Left lung (tissue), 10 donors: Measurements from ENCODE around the gene PRKCQ. TPM values are rescaled to one million over a fixed set of nuclear protein-coding genes. Genes with fewer than 3 reads are reported as not detected.

Experiments
- ATAC-seq: fragments of 200-7000 bp; cut with Tn5 transposase; one replicate; pipeline ENCODE4 v1.9.1; 2020; ENCODE audit warnings: moderate library complexity
- DNase-seq, 4 donors: peaks; one replicate each; pipeline ENCODE4 v3.0.0-alpha.2; 2013 to 2020
- H3K27ac ChIP-seq, 2 donors: fragments of 200-600 bp; sonication (generic) in 1 of 2; one replicate each; pipeline versions ENCODE4 v1.5.0 to v1.8.0; 2020 to 2021
- H3K27me3 ChIP-seq, 2 donors: fragments of 200-600 bp; sonication (generic) in 1 of 2; one replicate each; pipeline versions ENCODE4 v1.5.0 to v1.8.0; 2020 to 2021
- H3K36me3 ChIP-seq, 2 donors: fragments of 200-600 bp; sonication (generic) in 1 of 2; one replicate each; pipeline versions ENCODE4 v1.5.0 to v1.8.0; 2020 to 2021
- H3K4me1 ChIP-seq, 2 donors: fragments of 200-600 bp; one replicate each; pipeline ENCODE4 v1.8.0; 2021
- H3K4me3 ChIP-seq, 2 donors: fragments of 200-600 bp; sonication (generic) in 1 of 2; one replicate each; pipeline versions ENCODE4 v1.5.0 to v1.8.0; 2020 to 2021; ENCODE audit warnings: mild to moderate bottlenecking in 1 of 2
- H3K9me3 ChIP-seq, 2 donors: fragments of 200-600 bp; sonication (generic) in 1 of 2; one replicate each; pipeline versions ENCODE4 v1.5.0 to v1.8.0; 2020 to 2021
- intact Hi-C, 2 donors: fragments of 100-400 bp; cut with DNase I; formaldehyde crosslinking; loops; one replicate each; pipeline versions ENCODE4 v1.11.2 to v1.14.2; 2022
- polyA plus RNA-seq, 6 donors: library from polyadenylated mRNA; unstranded; fragments of 120-200 nt; gene quantifications; one replicate each; pipeline ENCODE4 v1.2.1, GENCODE V29; 2013; ENCODE audit not compliant: insufficient read length in 6 of 6
- total RNA-seq, 2 donors: library from RNA; stranded (reverse); fragmentation: NEBNext Ultra II Directional; extraction: Animal tissue kit (Norgen Biotek cat#: 25700); gene quantifications; one replicate each; pipeline ENCODE4 v1.2.1, GENCODE V29; 2021
- TF ChIP-seq, protein P1 (sequence below), 2 donors: fragments of 200-600 bp; sonication (generic) in 1 of 2; IDR thresholded peaks; one replicate each; pipeline versions ENCODE4 v1.5.0 to v1.8.0; 2021; ENCODE audit warnings: antibody characterized with exemption in 2 of 2
- donor health status: DM: no; HTN: yes; CAD: no.
- donor health status: DM: no; HTN: no; CAD: no.

PRKCQ gene
- total and polyA plus RNA-seq, 8 donors = 5.5 to 7.3 (median 6.4) TPM

DNA sequence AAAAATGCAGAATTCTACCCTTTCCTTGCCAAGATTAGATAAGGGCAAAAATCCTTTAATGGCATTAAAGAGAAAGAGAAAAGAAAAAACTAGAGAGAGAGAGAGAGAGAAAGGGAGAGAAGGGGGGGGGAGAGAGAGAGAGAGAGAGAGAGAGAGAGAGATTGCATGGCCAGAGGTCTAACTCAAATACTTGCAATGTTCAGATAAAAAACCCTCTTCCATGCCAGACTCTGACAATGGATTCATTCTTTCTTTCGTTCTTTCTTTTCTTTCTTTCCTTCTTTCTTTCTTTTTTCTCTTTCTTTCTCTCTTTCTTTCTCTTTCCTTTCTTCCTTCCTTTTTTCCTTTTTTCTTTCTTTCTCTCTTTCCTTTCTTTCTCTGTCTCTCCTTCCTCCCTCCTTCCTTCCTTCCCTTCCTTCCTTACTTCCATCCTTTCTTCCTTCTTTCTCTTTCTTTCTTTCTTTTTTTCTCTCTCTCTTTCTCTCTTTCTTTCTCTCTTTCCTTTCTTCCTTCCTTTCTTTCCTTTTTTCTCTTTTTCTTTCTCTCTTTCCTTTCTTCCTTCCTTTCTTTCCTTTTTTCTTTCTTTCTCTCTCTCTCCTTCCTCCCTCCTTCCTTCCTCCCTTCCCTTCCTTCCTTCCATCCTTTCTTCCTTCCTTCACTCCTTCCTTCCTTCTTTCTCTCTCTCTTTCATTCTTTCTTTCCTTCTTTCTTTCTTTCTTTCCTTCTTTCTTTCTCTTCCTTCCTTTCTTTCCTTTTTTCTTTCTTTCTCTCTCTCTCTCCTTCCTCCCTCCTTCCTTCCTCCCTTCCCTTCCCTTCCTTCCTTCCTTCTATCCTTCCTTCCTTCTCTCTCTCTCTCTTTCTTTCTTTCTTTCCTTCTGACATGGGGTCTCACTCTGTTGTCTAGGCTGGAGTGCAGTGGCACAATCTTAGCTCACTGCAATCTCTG lies 175.7 kb downstream of the PRKCQ start:
- intact Hi-C loops = loop anchor here in 1 of 2 donors (5.0 kb wide), 1 partner anchor 202 kb away; the partner anchor contains the start of gene PFKFB3
- no peaks in the 10 kb centered on the region for H3K27me3 ChIP-seq
- H3K4me3 ChIP-seq = no peak overlapping the region
- H3K4me1 ChIP-seq = peaks cover 7 to 32% of the 10 kb centered on the region in 2 donors
- DNase-seq (no peak), ATAC-seq (no peak)
- H3K27ac ChIP-seq = no peak overlapping the region
- TF ChIP-seq, protein P1, sequence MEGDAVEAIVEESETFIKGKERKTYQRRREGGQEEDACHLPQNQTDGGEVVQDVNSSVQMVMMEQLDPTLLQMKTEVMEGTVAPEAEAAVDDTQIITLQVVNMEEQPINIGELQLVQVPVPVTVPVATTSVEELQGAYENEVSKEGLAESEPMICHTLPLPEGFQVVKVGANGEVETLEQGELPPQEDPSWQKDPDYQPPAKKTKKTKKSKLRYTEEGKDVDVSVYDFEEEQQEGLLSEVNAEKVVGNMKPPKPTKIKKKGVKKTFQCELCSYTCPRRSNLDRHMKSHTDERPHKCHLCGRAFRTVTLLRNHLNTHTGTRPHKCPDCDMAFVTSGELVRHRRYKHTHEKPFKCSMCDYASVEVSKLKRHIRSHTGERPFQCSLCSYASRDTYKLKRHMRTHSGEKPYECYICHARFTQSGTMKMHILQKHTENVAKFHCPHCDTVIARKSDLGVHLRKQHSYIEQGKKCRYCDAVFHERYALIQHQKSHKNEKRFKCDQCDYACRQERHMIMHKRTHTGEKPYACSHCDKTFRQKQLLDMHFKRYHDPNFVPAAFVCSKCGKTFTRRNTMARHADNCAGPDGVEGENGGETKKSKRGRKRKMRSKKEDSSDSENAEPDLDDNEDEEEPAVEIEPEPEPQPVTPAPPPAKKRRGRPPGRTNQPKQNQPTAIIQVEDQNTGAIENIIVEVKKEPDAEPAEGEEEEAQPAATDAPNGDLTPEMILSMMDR (IDR thresholded peaks at IDR 0.05) = no peak
- no peaks in the 10 kb centered on the region for H3K36me3 ChIP-seq
- no peaks in the 10 kb centered on the region for H3K9me3 ChIP-seq

DNA sequence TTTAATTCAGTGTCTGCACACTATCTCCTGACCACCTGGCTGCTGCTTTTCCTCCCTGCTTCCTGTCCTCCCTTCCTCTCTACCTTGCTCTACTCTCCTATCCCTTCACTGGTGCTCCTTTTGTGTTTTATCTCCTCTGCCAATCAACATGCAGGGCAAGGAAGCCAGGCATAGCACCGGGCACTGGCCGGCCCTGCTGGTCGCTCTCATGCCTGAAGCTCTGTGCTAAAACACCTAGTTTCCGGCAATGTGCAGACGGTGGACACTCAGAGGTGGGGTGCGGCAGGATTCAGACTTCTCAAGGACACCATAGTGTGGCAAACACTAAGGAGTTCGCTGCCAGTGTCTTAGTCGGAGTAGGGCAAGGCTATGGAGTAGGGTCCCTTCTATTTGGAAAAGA lies 177.1 kb downstream of the PRKCQ start:
- no peaks in the 10 kb centered on the region for H3K27me3 ChIP-seq
- no peak overlapping the region for H3K27ac ChIP-seq
- no peak overlapping the region for H3K4me3 ChIP-seq
- ATAC-seq (no peak), DNase-seq (no peak)
- TF ChIP-seq, protein P1 (IDR thresholded peaks at IDR 0.05) = no peak
- H3K36me3 ChIP-seq = no peaks in the 10 kb centered on the region
- intact Hi-C loops = loop anchor here in 1 of 2 donors (5.0 kb wide), 1 partner anchor 201 kb away; the partner anchor contains the start of gene PFKFB3
- H3K9me3 ChIP-seq = no peaks in the 10 kb centered on the region
- H3K4me1 ChIP-seq = peaks cover 8 to 43% of the 10 kb centered on the region in 2 donors

DNA sequence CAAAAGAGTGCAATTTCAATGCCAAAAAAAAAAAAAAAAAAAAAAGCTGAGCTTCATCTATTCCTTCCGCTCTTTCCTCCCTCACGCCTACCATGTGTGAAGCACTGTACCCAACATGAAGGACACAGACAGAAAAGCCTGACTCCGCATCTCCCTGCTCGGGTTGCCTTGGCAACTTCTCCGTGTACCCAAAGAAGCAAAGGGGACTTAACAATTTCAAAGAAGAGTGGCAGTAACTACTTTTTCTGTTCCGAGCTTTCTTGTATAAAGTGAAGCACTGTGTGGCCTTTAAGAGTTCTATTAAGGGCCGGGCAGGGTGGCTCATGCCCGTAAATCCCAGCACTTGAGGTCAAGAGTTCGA lies 177.7 kb downstream of the PRKCQ start:
- Histone ChIP-seq H3K36me3 (no peaks in the 10 kb centered on the region), H3K27me3 (no peaks in the 10 kb centered on the region), H3K9me3 (no peaks in the 10 kb centered on the region), H3K4me3 (no peak overlapping the region), H3K4me1 (peaks cover 8 to 49% of the 10 kb centered on the region in 2 donors), H3K27ac (no peak overlapping the region)
- DNase-seq (no peak), ATAC-seq (no peak)
- TF ChIP-seq, protein P1 (IDR thresholded peaks at IDR 0.05) = no peak
- intact Hi-C loops = loop anchor here in 1 of 2 donors (5.0 kb wide), 1 partner anchor 200 kb away; the partner anchor contains the start of gene PFKFB3

DNA sequence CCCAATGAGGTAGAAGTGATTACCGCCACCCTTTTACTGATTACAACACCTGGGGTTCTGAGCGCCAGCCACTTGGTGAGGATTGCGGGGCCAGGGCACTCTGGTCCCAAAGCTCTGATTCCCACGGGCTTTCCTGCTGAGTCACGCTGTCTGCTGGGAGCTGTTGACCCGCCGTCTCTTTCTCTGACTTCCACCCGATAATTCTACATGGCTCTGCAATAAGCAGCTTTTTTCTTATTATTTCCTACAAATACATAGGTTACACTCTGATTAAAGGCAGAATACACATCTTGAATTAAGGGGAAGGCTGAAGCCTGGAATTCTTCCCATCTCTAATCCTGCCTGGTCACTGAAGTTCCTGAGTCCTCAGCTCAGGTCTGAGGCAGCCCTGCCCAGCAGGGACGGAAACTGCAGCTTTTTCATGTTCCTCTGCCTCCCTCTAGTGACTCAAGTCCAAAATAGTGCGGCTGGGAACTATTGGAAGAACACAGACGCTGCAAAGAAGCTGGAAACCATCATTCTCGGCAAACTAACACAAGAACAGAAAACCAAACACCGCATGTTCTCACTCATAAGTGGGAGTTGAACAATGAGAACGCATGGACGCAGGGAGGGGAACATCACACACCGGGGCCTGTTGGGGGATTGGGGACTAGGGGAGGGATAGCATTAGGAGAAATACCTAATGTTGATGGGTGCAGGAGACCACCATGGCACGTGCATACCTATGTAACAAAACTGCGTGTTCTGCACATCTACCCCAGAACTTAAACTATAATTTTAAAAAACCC lies 178.3 kb downstream of the PRKCQ start:
- DNase-seq (peak in 3 of 4 donors; percentile 82 to 92 (median 83)), ATAC-seq (peak; percentile 97)
- peaks cover 8 to 52% of the 10 kb centered on the region in 2 donors for H3K4me1 ChIP-seq
- H3K4me3 ChIP-seq = peak overlapping the region; percentile 2 to 33
- H3K27ac ChIP-seq = peak overlapping the region in 1 of 2 donors; percentile 88
- H3K9me3 ChIP-seq = no peaks in the 10 kb centered on the region
- no peaks in the 10 kb centered on the region for H3K27me3 ChIP-seq
- H3K36me3 ChIP-seq = no peaks in the 10 kb centered on the region
- intact Hi-C loops = loop anchor here in 1 of 2 donors (2.0 to 5.0 kb wide), 2 partner anchors 199 to 293 kb away; partner anchors contain the start of gene PFKFB3
- TF ChIP-seq, protein P1 (IDR thresholded peaks at IDR 0.05) = peak; percentile 45 to 80
